PC-3 (cell line): ENCODE data around the gene MEGF6.

ENCODE experiments used
- EZH2 ChIP-seq: fragments of 300-600 bp; sonication (generic); IDR thresholded peaks from one replicate; pipeline ENCODE4 v1.6.1; 2017; ENCODE audit warnings: antibody characterized with exemption, mild to moderate bottlenecking, low read length; ENCODE audit not compliant: unreplicated experiment
- EZH2phosphoT487 ChIP-seq: fragments of 300-600 bp; sonication (generic); IDR thresholded peaks from 2 replicates; pipeline ENCODE4 v1.6.1; 2018; ENCODE audit warnings: mild to moderate bottlenecking, antibody characterized with exemption, low read length, borderline replicate concordance
- TF ChIP-seq, protein P1 (sequence below): fragments of 300-600 bp; sonication (generic); conservative IDR thresholded peaks from 2 replicates; pipeline ENCODE4 v1.5.1; 2017; ENCODE audit warnings: antibody characterized with exemption, low read depth, mild to moderate bottlenecking, low read length

DNA sequence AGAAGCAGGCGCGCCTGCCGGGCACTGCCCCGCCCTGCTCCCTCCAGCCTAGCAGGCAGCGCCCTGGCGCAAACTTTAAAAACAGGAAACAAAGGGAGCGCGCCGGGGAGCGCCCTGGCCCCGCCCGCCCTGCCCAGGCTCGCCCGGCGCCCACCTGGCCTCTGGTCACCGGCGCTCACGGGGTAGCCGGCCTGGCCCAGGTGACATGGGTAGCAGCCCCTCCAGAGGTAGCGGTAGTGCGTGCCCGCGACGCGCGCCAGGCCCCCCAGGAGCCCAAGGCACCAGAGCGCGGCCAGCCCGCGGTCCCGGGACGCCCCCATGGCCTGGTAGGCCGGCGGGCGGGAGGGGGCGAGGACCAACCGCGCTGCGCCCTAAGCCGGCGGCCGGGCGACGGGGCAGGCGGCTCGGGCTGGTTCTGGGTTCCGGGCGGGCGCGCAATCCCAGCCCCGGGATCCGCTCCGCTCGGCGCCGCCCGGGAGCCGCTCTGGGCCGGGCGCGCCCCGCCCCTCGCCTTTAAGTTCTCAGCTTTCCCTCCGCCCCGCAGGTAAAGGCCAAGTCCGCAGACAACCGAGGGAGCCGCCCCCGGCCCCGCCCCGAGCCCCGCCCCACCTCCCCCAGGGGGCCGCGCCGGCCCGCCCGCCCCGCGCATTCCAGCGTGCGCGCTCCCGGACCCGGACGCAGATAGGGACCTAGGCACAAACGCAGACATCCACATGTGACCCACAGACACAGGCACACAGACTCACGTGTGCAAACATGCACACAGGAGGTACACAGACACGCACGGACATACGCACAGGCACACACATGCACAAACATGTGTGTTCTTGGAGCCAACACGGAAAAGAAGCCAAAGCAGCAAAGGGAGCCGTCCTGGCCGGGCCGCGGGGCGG is 80.1 kb downstream of the MEGF6 start:
- TF ChIP-seq EZH2 (no peak), EZH2phosphoT487 (no peak)
- TF ChIP-seq, protein P1, sequence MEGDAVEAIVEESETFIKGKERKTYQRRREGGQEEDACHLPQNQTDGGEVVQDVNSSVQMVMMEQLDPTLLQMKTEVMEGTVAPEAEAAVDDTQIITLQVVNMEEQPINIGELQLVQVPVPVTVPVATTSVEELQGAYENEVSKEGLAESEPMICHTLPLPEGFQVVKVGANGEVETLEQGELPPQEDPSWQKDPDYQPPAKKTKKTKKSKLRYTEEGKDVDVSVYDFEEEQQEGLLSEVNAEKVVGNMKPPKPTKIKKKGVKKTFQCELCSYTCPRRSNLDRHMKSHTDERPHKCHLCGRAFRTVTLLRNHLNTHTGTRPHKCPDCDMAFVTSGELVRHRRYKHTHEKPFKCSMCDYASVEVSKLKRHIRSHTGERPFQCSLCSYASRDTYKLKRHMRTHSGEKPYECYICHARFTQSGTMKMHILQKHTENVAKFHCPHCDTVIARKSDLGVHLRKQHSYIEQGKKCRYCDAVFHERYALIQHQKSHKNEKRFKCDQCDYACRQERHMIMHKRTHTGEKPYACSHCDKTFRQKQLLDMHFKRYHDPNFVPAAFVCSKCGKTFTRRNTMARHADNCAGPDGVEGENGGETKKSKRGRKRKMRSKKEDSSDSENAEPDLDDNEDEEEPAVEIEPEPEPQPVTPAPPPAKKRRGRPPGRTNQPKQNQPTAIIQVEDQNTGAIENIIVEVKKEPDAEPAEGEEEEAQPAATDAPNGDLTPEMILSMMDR = no peak
